HG03039 (cell line): Measurements from ENCODE around the gene SLC7A6OS.

ENCODE experiments used
- ATAC-seq: cut with Tn5 transposase; IDR thresholded peaks from one replicate; pipeline ENCODE4 v1.9.1; 2021; ENCODE audit warnings: mild to moderate bottlenecking, moderate library complexity; ENCODE audit not compliant: unreplicated experiment

The SLC7A6OS gene

DNA sequence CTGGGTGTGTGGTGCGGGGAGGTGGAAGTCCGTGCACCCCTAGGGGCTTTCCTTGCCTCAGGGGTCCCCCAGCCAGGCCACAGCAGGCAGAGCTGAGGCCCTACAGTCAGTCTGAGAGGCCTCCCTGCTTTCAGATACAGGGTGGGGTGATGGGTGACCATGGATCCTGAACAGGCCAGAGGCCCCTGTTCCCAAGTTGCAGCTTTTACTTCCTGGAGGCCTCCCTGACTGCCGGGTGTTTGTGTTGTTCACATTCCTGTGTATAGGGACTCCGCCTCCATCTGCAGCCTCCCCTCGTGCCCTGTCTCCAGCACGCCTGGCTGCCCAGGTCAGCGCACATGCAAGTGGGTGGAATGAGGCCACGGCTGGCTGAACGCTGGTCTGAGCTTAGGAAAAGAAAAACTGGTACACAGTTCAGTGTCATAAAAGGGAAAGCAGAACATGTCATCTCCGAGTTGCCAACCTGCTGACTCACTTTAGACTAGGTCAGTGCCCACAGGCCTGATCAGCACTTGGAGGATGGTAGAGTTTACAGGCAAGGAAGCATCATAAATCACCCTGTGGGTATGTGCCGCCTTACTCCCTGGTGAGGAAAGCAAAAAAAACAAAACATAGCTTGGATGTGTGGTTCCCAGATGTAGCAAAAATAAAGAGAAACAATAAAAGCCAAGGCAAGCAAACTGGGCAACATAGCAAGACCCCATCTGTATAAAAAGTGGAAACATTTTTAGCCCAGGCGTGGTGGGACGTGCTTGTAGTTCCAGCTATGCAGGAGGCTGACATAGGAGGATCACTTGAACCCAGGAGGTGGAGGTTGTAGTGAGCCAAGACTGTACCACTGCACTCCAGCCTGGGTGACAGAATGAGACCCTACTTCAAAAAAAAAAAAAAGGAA, 52.6 kb downstream of the SLC7A6OS start:
- ATAC-seq = no peak

- ATAC-seq = no peak
Measured at GRCh38 chr16:68257251-68257905, 53.4 kb downstream of the SLC7A6OS start.

DNA sequence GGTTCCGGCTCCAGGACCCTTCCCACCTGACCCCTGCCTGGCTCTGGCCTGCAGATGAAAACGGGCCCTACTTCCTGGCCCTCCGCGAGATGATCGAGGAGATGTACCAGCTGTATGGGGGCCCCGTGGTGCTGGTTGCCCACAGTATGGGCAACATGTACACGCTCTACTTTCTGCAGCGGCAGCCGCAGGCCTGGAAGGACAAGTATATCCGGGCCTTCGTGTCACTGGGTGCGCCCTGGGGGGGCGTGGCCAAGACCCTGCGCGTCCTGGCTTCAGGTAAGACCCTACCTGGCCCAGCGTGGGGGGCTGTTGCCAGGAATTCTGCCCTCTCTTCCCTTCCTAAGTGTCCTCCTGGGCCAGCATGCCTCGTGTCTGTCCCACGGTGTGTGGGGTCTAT, 55.0 kb downstream of the SLC7A6OS start:
- no peak for ATAC-seq

DNA sequence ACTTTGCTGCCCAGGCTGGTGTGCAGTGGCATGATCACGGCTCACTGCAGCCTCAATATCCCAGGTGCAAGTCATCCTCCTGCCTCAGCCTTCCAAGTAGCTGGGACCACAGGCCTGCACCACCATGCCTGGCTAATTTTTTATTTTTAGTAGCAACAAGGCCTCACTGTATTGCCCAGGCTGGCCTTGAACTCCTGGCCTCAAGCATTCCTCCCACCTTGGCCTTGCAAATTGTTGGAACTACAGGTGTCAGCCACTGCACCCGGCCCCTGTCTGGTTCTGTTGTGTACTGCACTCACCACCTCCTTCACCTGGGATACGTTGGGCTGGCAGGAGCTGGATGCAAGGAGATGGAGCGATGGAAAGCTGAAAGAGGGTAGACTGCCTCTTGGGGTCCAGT, 57.0 kb downstream of the SLC7A6OS start:
- no peak for ATAC-seq

DNA sequence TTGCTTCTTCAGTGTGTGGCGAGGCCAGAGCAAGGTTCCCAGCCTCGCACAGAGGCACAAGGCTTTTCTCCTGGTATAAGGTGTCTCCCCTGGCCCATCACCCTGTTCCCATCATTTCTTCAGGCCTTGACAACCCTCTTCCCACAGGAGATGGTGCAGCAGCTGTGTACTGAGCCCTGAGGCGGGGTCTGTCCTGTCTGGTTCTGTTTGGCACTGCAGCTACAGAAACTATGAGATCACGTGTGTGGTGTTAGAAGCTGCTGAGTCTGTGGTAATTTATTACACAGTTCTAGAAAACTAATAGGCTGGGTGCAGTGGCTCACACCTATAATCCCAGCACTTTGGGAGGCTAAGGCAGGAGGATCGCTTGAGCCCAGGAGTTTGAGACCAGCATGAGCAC, 58.4 kb downstream of the SLC7A6OS start:
- no peak for ATAC-seq

GRCh38 chr16:68251832-68252231, 58.9 kb downstream of the SLC7A6OS start:
- ATAC-seq = no peak

DNA sequence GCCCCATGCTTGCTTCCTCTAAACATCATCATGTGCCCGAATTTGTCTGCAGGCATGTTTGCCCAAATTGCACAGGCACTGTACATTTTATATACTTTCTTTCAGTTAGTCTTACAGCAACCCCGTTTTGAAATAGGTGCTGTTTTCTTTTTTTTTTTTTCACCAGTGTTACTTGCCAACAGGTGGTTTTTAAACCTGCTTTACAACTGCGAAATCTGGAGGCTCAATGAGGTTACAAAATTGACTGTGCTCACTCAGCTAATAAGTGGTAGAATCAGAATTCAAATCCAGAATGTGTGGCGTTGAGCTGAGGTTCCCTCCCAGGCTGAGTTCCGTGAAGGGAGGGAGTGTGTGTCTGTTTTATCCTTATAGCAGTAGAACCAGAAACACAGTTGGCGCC, 59.8 kb downstream of the SLC7A6OS start:
- no peak for ATAC-seq

DNA sequence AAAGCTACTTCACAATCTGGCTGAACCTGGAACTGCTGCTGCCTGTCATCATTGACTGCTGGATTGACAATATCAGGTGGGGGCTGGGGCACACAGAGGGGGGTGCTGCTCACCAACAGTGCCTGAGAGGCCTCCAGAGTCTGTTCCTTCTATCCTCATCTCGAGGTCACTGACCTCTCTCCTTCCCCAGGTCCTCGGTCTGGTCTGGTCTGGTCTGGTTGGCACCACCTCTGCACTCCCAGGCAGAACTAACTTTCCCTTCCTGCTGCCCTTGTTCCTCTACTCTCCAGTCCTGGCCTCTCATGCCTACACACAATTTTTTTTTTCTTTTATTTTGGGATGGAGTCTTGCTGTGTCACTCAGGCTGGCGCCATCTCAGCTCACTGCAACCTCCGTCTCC, 61.4 kb downstream of the SLC7A6OS start:
- ATAC-seq = no peak
